Panc1 (cell line): Measurements from ENCODE around the gene PARD3.

ENCODE experiments used
- POLR2AphosphoS5 ChIP-seq: IDR thresholded peaks from 2 replicates; pipeline ENCODE4 v1.6.1; 2012; ENCODE audit warnings: mild to moderate bottlenecking, low read depth, low read length, moderate library complexity
- SIN3A ChIP-seq: IDR thresholded peaks from 2 replicates; pipeline ENCODE4 v1.6.1; 2012; ENCODE audit warnings: low read depth, mild to moderate bottlenecking, low read length, moderate library complexity, borderline replicate concordance; ENCODE audit not compliant: insufficient read depth
- TF ChIP-seq, protein P1 (sequence below), 2 experiments: IDR thresholded peaks; 2 replicates each; pipeline ENCODE4 v1.6.1; 2011 to 2012; ENCODE audit warnings: low read depth in 2 of 2, control low read depth in 1 of 2, low read length in 1 of 2, mild to moderate bottlenecking in 1 of 2, moderate library complexity in 1 of 2; ENCODE audit not compliant: insufficient read depth in 1 of 2
- TF ChIP-seq, protein P2 (sequence below): fragments of 450-650 bp; IDR thresholded peaks from 2 replicates; pipeline ENCODE4 v1.5.1; 2017; ENCODE audit warnings: mild to moderate bottlenecking

DNA sequence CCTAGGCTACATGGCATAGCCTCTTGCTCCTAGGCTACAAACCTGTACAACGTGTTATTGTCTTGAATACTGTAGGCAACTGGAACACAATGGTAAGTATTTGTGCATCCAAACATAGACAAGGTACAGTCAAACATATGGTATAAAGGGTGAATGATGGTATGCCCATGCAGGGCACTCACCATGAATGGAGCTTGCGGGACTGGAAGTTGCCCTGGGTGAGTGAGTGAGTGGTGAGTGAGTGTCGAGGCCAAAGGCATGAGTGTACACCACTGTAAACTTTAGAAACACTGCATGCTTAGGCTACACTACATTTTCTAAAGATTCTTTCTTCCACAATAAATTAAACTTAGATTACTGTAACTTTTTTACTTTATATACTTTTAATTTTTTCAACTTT lies 165.7 kb downstream of the PARD3 start:
- TF ChIP-seq, protein P1, sequence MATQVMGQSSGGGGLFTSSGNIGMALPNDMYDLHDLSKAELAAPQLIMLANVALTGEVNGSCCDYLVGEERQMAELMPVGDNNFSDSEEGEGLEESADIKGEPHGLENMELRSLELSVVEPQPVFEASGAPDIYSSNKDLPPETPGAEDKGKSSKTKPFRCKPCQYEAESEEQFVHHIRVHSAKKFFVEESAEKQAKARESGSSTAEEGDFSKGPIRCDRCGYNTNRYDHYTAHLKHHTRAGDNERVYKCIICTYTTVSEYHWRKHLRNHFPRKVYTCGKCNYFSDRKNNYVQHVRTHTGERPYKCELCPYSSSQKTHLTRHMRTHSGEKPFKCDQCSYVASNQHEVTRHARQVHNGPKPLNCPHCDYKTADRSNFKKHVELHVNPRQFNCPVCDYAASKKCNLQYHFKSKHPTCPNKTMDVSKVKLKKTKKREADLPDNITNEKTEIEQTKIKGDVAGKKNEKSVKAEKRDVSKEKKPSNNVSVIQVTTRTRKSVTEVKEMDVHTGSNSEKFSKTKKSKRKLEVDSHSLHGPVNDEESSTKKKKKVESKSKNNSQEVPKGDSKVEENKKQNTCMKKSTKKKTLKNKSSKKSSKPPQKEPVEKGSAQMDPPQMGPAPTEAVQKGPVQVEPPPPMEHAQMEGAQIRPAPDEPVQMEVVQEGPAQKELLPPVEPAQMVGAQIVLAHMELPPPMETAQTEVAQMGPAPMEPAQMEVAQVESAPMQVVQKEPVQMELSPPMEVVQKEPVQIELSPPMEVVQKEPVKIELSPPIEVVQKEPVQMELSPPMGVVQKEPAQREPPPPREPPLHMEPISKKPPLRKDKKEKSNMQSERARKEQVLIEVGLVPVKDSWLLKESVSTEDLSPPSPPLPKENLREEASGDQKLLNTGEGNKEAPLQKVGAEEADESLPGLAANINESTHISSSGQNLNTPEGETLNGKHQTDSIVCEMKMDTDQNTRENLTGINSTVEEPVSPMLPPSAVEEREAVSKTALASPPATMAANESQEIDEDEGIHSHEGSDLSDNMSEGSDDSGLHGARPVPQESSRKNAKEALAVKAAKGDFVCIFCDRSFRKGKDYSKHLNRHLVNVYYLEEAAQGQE (IDR thresholded peaks at IDR 0.05; ENCODE audit: insufficient read depth in 1 of 2, low read depth in 2 of 2, low read length in 1 of 2) = no peak
- TF ChIP-seq, protein P2, sequence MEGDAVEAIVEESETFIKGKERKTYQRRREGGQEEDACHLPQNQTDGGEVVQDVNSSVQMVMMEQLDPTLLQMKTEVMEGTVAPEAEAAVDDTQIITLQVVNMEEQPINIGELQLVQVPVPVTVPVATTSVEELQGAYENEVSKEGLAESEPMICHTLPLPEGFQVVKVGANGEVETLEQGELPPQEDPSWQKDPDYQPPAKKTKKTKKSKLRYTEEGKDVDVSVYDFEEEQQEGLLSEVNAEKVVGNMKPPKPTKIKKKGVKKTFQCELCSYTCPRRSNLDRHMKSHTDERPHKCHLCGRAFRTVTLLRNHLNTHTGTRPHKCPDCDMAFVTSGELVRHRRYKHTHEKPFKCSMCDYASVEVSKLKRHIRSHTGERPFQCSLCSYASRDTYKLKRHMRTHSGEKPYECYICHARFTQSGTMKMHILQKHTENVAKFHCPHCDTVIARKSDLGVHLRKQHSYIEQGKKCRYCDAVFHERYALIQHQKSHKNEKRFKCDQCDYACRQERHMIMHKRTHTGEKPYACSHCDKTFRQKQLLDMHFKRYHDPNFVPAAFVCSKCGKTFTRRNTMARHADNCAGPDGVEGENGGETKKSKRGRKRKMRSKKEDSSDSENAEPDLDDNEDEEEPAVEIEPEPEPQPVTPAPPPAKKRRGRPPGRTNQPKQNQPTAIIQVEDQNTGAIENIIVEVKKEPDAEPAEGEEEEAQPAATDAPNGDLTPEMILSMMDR = no peak
- TF ChIP-seq POLR2AphosphoS5 (no peak), SIN3A (no peak)
